GM18498 (cell line): ENCODE data around the gene SORCS2.

ENCODE experiments used
- ATAC-seq: cut with Tn5 transposase; IDR thresholded peaks from one replicate; pipeline ENCODE4 v1.9.1; 2021; ENCODE audit warnings: mild to moderate bottlenecking, moderate library complexity; ENCODE audit not compliant: unreplicated experiment

SORCS2 gene

GRCh38 chr4:7319024-7319423 is 126.7 kb downstream of the SORCS2 start:
- ATAC-seq: no peak

- ATAC-seq: no peak
Measured at GRCh38 chr4:7320206-7320797, 128.0 kb downstream of the SORCS2 start.

GRCh38 chr4:7322166-7322991 is 130.0 kb downstream of the SORCS2 start:
- ATAC-seq: no peak

GRCh38 chr4:7323461-7323871 is 131.1 kb downstream of the SORCS2 start:
- ATAC-seq: no peak

- ATAC-seq: no peak
Measured at GRCh38 chr4:7323872-7324650, 131.7 kb downstream of the SORCS2 start.

- ATAC-seq: no peak
Measured at GRCh38 chr4:7324651-7325121, 132.3 kb downstream of the SORCS2 start.

GRCh38 chr4:7325541-7325940 is 133.2 kb downstream of the SORCS2 start:
- ATAC-seq: no peak

GRCh38 chr4:7326306-7326692 is 134.0 kb downstream of the SORCS2 start:
- ATAC-seq: no peak

GRCh38 chr4:7326693-7327340 is 134.5 kb downstream of the SORCS2 start:
- no peak for ATAC-seq

- no peak for ATAC-seq
Measured at GRCh38 chr4:7327341-7327885, 135.1 kb downstream of the SORCS2 start.

- ATAC-seq: no peak
Measured at GRCh38 chr4:7328162-7328912, 136.0 kb downstream of the SORCS2 start.

GRCh38 chr4:7328913-7329638 is 136.7 kb downstream of the SORCS2 start:
- ATAC-seq: no peak

GRCh38 chr4:7330031-7330596 is 137.8 kb downstream of the SORCS2 start:
- ATAC-seq: no peak

GRCh38 chr4:7330811-7331681 is 138.7 kb downstream of the SORCS2 start:
- ATAC-seq: no peak

GRCh38 chr4:7331682-7332000 is 139.3 kb downstream of the SORCS2 start:
- no peak for ATAC-seq

- ATAC-seq: no peak
Measured at GRCh38 chr4:7332216-7333023, 140.1 kb downstream of the SORCS2 start.

GRCh38 chr4:7333024-7333780 is 140.9 kb downstream of the SORCS2 start:
- ATAC-seq: no peak
